HG03354 (cell line): ENCODE data around the gene TJP3.

Source experiments
- ATAC-seq: cut with Tn5 transposase; IDR thresholded peaks from one replicate; pipeline ENCODE4 v1.9.1; 2021; ENCODE audit warnings: mild to moderate bottlenecking; ENCODE audit not compliant: unreplicated experiment, poor library complexity, severe bottlenecking

TJP3 gene

GRCh38 chr19:3687774-3688706 is 20.1 kb upstream of the TJP3 start:
- no peak for ATAC-seq

- ATAC-seq = no peak
These were observed 17.4 kb upstream of the TJP3 start for GRCh38 chr19:3690551-3691371.

- ATAC-seq = no peak
These were observed 16.8 kb upstream of the TJP3 start for GRCh38 chr19:3691372-3691716.

GRCh38 chr19:3691726-3692125 is 16.5 kb upstream of the TJP3 start:
- no peak for ATAC-seq

- no peak for ATAC-seq
These were observed 15.8 kb upstream of the TJP3 start for GRCh38 chr19:3692141-3693024.

- no peak for ATAC-seq
These were observed 14.9 kb upstream of the TJP3 start for GRCh38 chr19:3693025-3693925.

- ATAC-seq = no peak
These were observed 13.6 kb upstream of the TJP3 start for GRCh38 chr19:3694361-3695123.

GRCh38 chr19:3695124-3695733 is 13.0 kb upstream of the TJP3 start:
- no peak for ATAC-seq

- no peak for ATAC-seq
These were observed 12.1 kb upstream of the TJP3 start for GRCh38 chr19:3695986-3696659.

- ATAC-seq = no peak
These were observed 11.6 kb upstream of the TJP3 start for GRCh38 chr19:3696660-3696995.

GRCh38 chr19:3697094-3697493 is 11.1 kb upstream of the TJP3 start:
- ATAC-seq = no peak

GRCh38 chr19:3697671-3698385 is 10.4 kb upstream of the TJP3 start:
- ATAC-seq = no peak

GRCh38 chr19:3698386-3698950 is 9.7 kb upstream of the TJP3 start:
- no peak for ATAC-seq

GRCh38 chr19:3698974-3699740 is 9.0 kb upstream of the TJP3 start:
- ATAC-seq = no peak

GRCh38 chr19:3699741-3700241 is 8.4 kb upstream of the TJP3 start:
- ATAC-seq = peak; percentile 18
